ENCODE results near the gene DUSP11.

DNA sequence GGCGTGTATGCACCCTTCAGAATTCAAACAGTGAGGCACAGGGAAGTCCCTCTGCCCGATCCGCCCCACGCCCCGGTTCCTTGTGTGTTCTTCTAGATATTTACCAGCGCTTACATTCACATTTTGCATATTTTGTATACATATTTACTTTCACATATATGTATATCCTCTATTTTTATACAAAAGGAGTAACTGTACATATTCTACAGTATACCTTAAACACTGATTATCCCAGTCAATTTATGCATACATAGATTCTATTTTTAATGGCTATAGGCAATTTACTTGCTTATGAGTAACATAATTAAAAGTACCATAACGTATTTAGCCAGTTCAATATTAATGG is 307 bp upstream of the DUSP11 start:
- TF ChIP-seq CTCF (IDR thresholded peaks at IDR 0.05; ENCODE audit: insufficient read depth, low read length) (no peak), POLR2AphosphoS5 (IDR thresholded peaks at IDR 0.05; ENCODE audit: low read depth) (no peak)

All from HL-60 (cell line).